ENCODE results near the gene CCNK. TPM values are rescaled to one million over a fixed set of nuclear protein-coding genes. Genes with fewer than 3 reads are reported as not detected.

Gene CCNK
- polyA plus RNA-seq (2011; rRNA removed) (22.7 and 38.9 TPM in 2 replicates), polyA plus RNA-seq (2017; fragmentation: RNase III; extraction: RNeasy Plus Mini Kit Qiagen cat#74134 plus additional on column Dnase treatment) (46.6 to 50.8 TPM (median 50.6 TPM) in 3 replicates), polyA minus RNA-seq (2011; rRNA and poly(A)+ RNA removed) (32.7 and 36.2 TPM in 2 replicates)
- 14.7 and 16.4 TPM in 2 replicates for polyA plus RNA-seq (2012; cell fraction: cytosol; rRNA removed)
- polyA plus RNA-seq (2012; cell fraction: nucleus; rRNA removed): 12.0 and 19.6 TPM in 2 replicates

GRCh38 chr14:99480917-99481744 lies at the start of gene CCNK:
CCNK (plus strand) TSS chr14:99481409; CDS start chr14:99492678, 11,269 bp downstream.
- under 1% methylated on average over 22 of the region's 82 CpGs for WGBS (ENCODE audit: missing lambda C conversion rate)

More at GRCh38 chr14:99480917-99481744, at the start of gene CCNK:
- TF ChIP-seq RFX5 (IDR thresholded peaks at IDR 0.05) (peak; percentile 88), TP53 (CRISPR knock-in tag; IDR thresholded peaks at IDR 0.05) (no peak), PBX3 (IDR thresholded peaks at IDR 0.05) (peak; percentile 77; the same call in 1 of the 2 replicates), HOXB5 (CRISPR knock-in tag; IDR thresholded peaks at IDR 0.05) (no peak), JUN (IDR thresholded peaks at IDR 0.05) (peak in 1 of 2 experiments; percentile 81; a peak in 3 of 5 replicates), MAX (IDR thresholded peaks at IDR 0.05) (peak; percentile 58), BCL3 (IDR thresholded peaks at IDR 0.05) (peak; percentile 85; the same call in 2 of the 3 replicates), REST (IDR thresholded peaks at IDR 0.05) (no peak), PHF8 (IDR thresholded peaks at IDR 0.05; ENCODE audit: borderline replicate concordance, low read depth) (peak; percentile 95), POLR2A (IDR thresholded peaks at IDR 0.05; ENCODE audit: low read length) (peak; percentile 93), NFE2L2 (conservative IDR thresholded peaks at IDR 0.05; ENCODE audit: low read length) (no peak), GATA3 (IDR thresholded peaks at IDR 0.05; ENCODE audit: borderline replicate concordance) (no peak), BHLHE40 (IDR thresholded peaks at IDR 0.05; ENCODE audit: low read depth, low read length) (no peak), RARB (CRISPR knock-in tag; IDR thresholded peaks at IDR 0.05) (no peak), KDM5A (IDR thresholded peaks at IDR 0.05) (peak; percentile 96), ATOH8 (CRISPR knock-in tag; IDR thresholded peaks at IDR 0.05; ENCODE audit: low read depth) (no peak), HDAC2 (IDR thresholded peaks at IDR 0.05) (peak; percentile 54; the same call in 1 of the 2 replicates), CEBPB (IDR thresholded peaks at IDR 0.05) (peak; percentile 78 to 85), HOXA7 (CRISPR knock-in tag; IDR thresholded peaks at IDR 0.05) (no peak), TFCP2L1 (CRISPR knock-in tag; IDR thresholded peaks at IDR 0.05) (no peak), HES2 (IDR thresholded peaks at IDR 0.05) (no peak), CBX2 (IDR thresholded peaks at IDR 0.05; ENCODE audit: borderline replicate concordance, low read depth) (no peak)
- ChIA-PET POLR2A (interaction anchor here (0.5 to 1.5 kb wide), 21 partner anchors 9 to 424 kb away, joined by 3 to 34 read pairs (median 4); partner anchors contain the start of genes CCDC85C and CYP46A1), CTCF (interaction anchor here (1.2 to 1.5 kb wide), 3 partner anchors 13 to 127 kb away, joined by 3 to 5 read pairs (median 3); no protein-coding TSS in a partner anchor)
- Histone ChIP-seq H3K4me2 (peak within 1 kb of the TSS; percentile 86), H3K4me1 (peaks cover 28% of the 10 kb centered on the region), H3K4me3 (peak within 1 kb of the TSS; percentile 94), H3K27ac (peak within 1 kb of the TSS; percentile 88 to 96), H3K9me3 (no peaks in the 10 kb centered on the region)
- DNase-seq (ENCODE audit: low read depth in 1 of 2, low spot score in 1 of 2) (peak; percentile 99 to 100), FAIRE-seq (no peak), ATAC-seq (peak; percentile 89 to 95)
